NCI-H748 (cell line): ENCODE results near the gene PRDM16.

Source experiments
- DNase-seq: peaks from one replicate; lab custom pipeline; 2025; ENCODE audit not compliant: unreplicated experiment; lab: John Stamatoyannopoulos, UW

Gene PRDM16

DNA sequence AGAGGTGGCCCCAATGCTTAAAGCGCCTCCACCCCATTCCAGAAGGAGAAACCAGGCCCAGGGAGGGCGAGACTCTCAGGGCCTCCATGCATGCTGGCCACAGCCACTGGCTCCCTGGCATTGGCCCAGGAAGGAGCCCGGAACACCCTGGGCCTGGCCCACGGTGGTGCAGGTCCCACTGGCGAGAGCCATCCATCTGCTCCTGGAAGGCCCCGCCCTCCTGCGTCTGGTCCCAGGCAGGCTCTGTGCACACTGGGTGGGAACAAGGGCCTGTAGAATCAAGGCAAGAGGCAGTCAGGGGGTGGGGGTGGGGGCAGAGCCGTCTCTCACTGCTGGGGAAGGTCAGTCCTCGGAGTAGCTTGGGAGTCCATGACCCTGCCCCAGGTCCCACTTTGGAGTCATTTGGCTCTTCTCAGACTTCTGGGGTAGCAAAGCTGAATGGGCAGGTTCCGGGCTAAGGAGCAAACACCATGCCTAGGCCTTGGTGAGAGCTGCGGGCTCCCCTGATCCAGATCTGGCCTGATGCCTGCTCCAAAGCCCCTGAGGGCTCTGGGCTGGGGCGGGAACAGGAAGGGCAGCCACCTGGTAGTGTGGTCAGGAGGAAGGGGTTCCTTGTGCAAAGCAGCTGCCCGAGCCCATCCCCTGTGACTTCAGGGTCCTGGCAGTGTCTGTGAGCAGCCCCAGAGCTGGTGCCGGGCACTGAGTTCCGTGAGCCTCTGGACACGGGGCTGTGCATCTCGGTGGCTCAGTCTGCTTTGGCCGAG, 278.4 kb downstream of the PRDM16 start:
- DNase-seq, result no peak

DNA sequence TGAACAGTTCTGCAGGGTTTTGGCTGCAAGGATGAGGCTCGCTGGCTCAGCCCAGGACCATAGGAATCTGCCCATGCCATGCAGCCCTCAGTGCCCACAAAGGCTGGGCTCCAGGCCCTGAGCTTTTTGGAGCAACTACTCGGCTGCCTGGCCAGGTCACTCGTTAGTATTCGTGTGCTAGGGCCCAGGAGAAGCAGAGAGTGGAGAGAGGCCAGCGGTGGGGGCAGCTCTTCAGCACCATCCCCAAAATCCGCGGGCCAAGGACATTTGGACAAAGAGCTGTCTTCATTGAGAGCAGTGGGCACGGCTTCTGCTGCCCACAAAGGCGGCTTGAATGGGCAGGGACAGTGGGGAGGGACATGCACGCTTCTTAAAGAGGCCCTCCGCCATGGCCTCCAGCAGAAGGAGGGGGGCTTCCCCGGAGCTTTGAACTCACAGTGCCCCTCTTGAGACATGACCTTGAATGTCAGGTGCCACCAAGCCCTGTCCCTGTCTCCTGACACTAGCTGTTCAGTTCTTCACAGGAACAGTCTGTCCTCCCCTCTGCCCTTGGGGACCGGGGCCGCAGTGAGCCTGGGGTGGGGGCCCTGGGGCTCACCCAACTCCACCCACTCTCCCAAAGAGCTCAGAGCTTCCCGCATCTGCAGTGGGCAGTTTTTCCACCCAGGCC, 279.3 kb downstream of the PRDM16 start:
- no peak for DNase-seq

DNA sequence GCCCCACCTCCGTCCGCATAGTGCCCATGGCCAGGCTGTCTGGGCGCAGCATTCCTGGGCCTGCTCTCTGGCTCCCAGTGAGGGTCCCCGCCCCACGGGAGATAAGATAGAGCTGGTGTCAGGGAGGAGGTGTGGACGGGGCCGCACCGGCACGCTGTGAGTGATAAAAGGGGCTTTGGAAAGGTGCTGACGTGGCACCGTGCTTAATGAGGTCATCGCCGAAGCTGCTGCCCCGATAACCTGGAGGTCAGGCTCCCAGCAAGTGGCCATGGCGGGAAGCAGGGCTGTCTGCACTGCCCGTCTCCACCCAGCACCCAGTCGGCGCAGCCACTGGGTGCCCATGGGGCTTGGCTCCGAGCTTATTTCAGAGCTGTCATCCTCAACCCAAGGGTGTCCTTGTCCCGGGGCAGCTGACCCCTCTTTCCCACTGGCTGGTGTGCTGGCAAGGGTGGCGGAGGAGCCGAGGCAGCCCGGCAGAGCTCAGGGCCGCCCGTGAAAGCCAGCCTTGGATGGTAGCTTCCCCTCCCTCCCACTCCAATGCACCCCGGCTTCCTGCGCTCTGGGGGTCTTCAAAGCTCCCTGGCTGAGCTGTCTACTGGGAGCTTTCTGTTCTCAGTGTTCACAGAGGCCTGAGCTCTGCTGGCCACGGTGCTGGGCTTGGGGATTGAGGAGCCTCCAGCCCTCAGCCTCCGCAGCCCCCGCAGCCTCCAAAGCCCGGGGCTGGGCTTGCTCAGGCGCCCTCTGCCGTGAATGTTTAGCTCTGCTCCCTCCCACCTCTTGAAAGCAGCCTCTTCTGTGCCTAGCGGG, 280.4 kb downstream of the PRDM16 start:
- no peak for DNase-seq

DNA sequence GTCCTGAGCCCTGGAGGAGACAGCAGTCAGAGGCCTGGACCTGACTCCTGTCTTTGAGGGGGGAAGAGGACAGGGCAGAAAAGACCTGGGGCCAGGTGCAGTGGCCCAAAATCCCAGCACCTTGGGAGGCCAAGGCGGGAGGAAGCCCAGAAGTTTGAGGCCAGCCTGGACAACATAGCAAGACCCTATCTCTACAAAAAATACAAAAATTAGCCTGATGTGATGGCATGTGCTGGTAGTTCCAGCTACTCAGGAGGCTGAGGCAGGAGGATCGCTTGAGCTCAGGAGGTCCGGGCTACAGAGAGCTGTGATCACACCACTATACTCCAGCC, 280.9 kb downstream of the PRDM16 start:
- no peak for DNase-seq

DNA sequence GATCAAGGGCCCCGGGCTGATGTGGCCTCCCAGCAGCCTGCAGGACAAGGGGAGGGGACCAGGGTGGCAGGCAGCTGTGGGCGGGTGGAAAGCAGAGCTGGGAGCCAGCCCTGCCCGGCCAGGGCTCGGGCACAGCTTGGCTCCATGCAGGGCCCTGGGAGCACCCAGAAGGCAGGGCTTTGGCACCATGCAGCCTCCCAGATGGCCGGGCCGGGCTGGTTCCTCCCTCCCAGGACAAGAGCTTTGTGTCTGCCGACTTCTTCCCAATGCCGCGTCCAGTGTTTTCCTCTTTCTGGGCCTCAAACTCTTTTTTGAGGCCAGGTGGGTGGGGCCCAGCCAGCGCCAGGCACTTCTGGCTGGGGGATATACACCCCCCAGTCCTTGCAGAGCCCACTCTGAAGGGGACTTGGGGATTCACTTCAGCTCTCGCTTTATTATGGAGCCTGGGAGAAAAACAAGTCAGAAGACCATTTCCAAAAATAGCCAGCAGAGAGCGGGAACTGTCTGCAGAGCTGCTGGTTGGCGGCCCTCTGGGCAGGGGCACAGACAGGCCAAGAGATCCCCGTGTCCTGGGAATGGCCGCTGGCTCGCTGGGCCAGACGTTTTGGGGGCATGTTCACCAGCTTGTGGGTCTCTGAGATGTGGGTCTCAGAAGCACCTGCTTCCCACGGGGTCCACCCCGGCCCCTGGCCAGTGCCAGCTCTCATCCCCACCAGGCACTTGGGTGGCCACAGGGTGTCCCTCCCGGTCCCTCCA, 281.7 kb downstream of the PRDM16 start:
- no peak for DNase-seq

DNA sequence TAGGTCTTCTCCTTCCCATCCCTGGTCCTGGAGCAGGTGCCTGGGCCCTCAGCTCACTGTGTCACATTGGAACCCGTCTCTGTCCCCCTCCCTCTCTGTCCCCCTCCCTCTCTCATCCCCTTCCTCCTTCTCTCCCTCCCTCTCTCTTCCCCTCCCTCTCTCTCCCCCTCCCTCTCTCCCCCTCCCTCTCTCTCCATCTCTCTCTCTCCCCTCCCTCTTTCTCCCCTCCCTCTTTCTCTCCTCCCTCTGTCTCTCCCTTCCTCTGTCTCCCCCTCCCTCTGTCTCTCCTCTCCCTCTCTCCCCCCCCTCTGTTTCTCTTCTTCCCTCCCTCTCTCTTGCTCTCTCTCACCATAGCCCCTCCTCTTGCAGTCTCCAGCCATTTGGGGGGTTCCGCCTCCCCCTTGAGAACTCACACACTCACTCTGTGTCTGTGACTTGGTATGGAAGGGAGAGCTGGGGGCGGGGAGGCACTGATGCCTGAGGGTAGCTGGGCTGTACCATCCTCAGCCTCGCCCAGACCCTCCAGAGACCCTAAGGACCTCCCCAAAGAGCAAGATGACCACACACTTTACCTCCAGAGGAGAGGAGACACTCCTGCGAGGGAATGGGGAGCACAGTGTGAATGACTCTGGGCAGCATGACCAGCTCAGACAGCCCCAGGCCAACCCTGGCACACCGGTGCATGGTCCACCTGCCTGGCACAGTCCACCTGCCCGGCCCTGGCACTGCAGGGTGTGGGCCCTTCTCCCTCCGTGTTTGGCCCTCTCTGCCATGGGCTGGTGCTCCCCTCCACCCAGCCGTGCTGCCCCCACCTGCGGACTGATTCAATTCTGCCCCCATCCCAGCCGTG, 282.7 kb downstream of the PRDM16 start:
- no peak for DNase-seq

DNA sequence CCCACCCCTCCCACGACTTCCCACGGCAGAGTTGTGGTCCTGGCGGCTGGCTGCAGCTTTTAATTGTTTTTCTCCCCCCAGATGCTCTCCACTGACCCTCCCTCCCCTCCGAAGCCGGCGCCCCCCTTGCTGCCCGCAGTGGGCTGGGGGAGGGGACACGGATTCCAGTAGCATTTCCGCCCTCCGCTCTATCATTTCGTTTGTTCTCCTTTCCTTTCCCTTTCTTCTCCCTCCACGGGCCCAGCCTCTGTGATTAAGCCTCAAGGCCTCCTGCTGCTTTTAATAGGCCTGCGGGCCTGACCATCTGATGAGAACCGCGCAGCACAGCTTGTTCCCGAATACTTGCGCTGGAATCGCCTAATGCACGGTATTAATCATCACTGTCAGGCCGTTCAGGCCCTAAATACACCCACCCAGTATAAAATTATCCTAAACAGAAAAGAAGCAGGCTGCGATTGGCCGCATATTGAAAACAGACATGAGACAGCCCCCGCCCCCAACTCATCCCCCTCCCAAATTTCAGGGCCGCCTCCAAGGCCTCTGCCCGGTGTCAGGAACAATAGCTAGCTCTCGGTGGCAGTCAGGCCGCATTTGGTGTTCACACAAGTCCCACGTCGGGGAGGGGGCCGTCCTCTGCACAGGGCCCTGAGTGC, 283.4 kb downstream of the PRDM16 start:
- peak; percentile 63 for DNase-seq

DNA sequence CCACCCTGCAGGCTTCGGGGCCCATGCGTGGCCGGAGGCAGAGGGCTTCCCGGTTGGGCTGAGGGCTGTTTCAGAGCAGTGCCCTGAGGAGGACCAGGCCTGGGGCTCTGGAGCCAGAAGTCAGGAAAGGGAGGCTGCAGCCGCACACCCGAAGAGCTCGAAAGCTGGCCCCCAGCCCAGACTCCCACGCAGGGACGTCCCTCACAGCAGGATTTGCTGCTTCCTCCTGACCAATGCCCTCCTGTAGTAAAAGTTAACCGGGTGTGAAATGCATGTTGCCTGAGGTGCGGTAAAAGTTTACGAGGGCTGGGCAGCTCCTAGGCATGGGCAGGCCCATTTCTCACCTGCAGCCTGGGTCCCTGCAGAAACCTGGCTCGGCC, 283.9 kb downstream of the PRDM16 start:
- DNase-seq, result no peak

DNA sequence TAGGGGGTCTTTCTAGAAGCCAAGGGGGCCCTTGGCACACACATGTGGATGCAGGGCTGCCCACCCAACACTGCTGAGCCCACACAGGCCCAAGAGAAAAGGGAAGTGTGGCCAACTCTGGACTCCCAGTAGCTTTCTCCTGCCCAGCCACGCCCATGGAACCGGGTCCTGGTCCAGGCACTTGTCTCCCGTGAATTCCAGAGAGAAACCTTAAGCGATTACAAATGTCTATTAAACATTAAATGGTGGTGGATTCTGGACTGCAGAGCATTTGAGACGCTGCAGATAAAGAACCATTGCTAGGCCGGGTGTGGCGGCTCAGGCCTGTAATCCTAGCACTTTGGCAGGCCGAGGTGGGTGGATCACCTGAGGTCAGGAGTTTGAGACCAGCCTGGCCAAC, 284.9 kb downstream of the PRDM16 start:
- DNase-seq, result no peak

DNA sequence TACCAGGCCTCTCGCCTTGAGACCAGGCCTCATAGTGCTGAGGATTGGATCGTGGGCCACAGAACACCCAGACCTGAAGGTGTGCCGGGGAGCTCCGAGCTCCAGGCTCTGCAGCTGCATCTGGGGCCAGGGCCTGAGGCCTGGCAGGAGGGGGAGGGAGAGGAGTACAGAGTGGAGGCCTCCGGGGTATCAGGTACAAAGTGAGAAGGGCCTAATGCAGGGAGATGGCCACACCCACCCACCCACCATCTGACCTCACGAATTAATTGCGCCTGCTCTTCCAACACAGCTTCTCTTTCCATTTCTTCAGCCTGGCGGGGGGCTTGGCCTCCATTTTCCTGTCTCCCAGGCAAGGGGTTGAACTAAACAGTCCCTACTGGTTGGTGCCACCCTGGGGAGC, 286.1 kb downstream of the PRDM16 start:
- DNase-seq, result no peak

DNA sequence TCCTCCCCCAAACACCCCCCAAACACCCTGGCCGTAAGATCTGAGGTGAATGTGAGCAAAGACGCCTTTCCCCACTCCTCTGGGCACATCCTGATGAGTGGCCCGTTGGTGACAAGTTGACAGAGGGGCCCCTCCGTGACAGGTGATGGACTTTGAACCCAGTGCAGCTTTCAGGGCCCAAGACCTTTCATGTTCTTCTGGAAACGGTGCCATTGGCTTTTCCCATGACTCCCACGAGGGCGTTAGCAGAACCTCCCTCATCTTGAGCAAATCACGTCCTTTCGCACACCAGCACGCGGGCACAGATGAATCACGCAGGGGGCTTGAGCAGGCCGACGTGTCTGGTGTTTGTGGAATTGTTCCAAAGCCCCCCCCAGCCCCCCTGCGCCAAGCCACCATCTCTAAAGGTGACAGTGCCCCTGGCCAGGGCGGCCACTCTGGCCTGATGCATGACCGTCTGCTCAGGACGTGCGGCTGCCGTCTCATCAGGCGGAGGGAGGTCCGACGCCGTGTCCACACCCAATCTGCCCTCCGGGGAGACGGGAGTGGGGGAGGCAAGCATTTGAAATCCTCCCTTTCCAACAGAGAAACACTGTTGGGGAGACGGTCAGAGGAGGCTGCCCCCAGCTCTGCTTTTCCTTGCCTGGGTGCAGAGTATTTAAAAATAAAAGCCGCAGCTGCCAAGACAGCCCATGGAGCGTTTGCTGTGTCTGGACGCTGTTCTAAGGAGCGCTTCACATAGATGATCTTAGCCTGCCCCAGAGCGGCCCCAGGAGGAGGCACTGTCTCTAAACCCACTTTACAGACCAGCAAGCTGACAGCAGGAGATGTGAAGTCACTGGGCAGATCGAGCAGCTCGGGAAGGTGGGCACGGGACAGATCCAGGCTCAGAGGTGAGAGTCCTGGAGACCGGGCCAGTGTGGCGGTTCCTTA, 287.2 kb downstream of the PRDM16 start:
- DNase-seq, result no peak

DNA sequence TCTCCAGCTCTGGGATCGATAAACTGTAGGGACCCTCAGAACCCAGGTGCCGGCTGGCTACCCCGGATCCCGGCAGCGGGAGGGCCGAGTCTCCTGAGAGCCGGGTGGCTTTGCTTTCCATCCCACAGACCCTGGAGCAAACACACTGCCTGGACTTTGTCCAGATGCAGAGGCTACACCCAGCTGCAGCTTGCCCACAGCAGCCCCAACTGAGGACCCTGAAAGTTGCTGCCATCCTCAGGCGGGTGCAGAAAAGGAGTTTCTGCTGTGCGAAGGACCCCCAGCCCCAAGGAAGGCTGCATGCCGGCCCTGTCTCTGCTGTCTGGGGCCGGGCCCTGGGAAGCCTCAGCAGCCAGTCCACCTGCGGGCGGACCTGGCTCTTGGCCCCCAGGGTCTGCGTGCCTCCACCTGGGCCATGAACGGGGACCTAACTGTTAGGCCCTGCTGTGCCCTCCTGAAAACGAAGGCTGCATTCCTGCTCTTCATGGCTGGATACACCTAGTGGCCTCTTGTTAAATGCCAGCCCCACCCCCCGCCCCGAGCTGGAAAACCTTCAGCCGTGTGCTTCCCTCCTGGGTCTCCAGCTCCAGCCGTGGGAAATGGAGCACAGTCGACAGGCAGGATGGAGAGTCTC, 287.9 kb downstream of the PRDM16 start:
- DNase-seq, result no peak

DNA sequence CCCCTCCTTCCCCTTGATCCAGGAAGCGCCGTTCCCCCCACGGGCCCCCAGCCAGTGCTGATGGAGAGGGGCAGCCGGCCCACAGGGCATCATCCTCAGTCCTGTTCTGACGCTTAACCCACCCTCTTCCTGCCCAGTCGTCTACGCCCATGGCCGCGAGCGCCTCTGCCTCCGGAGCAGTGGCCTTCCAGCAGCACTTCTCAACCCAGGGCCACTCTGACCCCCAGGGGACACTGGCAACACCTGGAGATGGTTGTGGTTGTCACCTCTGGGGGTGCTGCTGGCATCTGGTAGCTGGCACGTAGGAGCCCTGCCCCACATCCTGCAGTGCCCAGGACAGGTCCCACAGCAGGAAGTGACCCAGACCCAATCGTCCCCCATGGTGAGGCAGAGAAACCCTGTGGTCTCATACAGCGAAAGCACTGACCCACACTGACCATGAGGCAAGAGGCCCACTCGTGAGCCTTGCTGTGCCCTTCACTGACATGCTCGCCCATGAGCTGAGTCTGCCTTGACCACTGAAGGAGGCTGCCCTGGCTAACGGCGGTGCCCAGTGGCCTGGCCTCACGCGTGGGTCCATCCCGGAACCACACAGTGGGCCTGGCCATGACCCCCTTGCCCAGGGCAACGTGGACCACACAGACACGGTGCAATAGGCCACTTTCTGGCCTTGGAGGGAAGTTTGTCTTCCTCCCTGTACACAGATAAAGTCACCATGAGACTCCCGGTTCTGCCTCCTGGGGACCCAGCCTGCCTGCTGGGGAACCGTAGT, 288.7 kb downstream of the PRDM16 start:
- no peak for DNase-seq

DNA sequence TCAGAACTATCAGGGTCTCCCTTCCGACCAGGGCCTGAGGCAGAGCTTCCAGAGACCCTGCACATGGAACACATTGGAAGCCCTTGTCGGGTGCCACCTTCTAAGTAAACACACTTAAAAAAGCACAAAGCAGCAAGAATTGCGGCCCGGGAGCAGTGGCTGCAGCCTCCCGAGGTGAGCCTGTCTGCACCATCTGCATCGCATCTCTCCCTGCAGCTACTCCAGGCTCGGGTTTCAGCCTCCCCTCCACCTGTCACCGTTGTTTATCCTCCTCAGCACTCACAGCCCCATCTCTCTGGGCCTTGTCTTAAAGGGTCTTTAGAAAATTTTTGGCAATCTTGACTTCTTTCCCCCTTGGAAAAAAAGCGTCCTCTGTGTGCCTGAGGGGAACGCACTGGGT, 290.3 kb downstream of the PRDM16 start:
- DNase-seq, result peak; percentile 80

DNA sequence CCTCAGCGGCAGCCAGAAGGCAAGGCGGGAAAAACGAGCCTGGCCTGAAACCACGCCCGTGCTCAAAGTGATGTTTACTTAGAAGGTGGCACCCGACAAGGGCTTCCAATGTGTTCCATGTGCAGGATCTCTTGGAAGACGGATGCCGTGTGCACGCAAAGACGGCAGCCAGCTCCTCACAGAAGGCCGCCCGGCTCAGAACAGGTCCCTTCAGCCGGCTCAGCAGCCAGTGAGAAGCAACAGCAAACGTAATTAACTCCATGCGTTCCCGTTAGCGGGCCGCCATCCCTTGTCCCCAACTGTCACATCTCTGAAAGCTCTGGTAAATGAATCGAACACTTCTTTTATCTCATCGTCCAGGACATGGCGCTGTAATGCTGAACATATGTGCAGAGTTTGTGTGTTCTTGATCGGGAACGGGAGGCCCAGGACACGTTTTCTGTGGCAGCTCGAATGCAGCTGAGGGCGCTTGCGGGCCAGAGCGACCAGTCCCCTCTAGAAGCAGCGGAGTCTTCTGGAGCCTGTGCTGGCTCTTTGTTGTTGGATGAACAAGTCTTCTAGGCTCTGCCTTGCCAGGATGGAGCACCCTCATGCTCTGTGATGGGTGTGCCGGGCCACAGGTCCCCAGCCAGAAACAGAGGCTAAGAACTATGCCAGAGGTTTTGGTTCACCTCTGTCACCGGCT, 290.9 kb downstream of the PRDM16 start:
- DNase-seq, result peak; percentile 83

DNA sequence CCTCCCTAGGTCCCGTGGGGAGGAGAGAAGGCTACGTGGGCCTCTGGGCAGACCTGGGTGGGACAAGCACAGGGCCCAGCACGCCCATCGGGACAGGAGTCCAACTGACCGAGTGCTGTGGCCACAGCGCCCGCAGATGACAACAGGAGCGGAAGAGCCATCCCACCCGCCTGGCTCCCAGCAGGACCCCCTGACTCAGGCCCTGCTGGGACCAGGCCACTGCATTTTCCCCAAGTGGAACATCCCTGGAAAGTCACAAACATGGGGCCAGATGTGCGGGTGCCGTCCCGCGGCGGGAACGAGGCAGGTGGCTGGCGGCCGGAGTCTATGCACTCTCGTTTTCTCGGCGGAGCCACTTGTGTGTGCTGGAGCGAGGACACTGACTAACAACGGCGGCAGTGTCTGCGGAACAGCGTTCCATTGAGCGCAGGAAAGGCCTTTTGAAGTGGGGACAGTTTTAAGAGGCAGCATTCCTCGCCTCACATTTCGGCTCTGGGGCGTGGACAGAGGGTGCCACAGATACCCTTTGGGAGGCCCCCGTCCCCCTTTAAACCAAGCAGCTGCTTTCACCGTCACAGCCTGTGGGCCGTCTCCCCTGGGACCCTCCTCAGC, 291.7 kb downstream of the PRDM16 start:
- DNase-seq, result no peak

DNA sequence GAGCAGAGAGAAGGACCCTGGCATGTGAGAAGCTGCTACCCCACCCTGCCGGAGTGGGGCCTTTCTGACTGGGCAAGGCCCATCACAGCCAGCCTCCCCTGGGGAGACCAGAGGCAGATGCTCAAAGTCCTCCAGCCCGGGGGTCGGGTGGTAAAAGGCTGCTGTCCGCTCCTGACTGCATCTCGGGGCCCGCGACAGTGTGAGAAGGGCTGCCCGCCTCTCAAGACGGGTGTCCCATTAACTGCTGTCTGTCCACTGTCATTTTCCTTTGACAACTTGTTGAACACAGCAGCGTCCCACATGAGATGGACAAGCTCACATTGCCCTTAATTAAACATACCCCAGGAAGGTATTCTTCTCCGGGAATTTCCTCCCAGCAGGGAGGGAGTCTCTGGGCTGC, 294.0 kb downstream of the PRDM16 start:
- no peak for DNase-seq
